ENCODE measurements around the gene PTPRU.

Gene PTPRU

GRCh38 chr1:29365906-29366670, 129.8 kb downstream of the PTPRU start:
- DNase-seq (ENCODE audit: low read depth in 2 of 2), result no peak

DNA sequence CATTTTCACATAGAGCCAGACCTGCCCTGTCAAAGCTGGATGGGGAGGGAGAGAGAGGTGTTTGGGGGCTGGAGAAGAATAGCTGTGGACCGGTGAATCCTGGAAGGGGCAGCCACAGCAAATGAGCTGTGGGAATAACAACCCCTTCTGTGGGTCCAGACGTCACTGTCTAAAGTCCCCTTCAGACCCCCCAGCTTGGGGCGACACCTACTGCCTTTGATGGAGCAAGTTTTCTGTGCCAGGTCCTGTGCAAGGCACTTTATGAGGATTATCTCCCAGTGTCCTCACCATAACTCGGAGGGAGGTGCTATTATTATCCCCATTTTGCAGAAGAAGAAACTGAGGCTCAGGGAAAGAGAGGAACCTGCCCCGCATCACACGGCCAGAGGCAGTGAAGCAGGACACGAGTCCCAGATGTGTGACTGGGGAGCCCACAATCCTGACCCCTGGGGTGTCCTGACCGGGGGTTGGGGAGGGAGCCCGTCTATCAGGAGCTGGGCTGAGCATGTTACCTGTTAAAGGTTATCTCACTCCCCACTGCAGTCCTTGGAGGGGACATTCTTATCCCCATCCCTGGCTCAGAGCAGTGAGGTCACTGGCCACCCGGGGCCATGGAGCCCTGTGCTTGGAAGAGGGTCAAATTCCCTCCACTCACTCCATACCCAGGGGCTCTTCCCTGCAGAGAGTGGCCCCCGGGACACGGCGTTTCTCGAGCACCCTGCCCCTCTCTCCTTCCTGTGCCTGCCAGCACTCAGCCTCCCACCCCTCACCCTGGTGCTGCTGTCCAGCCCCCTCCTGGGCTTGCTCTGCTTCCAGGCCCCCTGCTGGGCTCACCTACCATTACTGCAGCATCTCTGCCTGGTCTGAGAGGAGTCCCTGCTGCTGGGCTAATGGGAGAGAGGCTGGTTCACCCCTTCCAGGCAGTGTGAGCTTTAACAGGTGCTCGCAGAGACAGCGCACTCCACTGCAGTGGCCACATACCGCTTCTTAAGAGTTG, 132.9 kb downstream of the PTPRU start:
- no peak for DNase-seq (ENCODE audit: low read depth in 2 of 2)

DNA sequence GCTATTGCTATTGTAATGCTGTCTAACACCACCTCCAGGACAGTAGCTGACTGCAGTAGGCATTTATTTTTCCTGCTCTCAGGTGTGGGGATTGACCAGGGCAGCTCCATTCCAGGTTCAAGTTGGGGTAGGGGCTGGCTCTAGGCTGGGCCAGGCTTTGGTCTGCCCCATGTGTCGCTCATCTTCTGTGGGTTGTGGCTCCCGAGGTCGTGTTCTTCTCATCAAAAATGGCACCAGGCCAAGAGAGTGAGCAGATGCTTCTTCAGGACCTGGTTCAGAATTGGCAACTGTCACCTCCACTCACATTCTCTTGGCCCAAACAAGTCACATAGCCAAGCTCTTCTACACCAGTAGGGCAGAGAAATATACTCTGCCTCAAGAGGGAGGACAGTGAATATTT, 133.7 kb downstream of the PTPRU start:
- DNase-seq (ENCODE audit: low read depth in 2 of 2), result no peak

- no peak for DNase-seq (ENCODE audit: low read depth in 2 of 2)
Measured at GRCh38 chr1:29371332-29371731, 135.0 kb downstream of the PTPRU start.

DNA sequence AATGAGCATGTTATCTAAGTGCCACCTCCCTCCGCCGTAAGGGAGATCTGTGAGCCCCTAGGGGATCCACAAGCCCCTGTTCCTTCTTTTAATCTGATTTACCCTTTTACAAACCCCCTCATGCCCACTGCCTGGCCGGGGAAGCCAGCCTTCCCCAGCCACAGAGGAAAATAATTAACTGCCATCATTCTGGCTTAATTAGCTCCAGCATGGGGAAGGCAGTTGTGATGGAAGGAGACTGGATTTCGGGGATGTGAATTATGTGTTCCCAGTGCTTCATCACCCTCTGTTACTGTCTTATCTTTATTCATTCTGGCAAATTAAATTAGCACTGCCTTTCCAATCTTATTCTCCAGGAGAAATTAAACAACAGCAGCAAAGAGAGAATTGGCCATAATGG, 135.8 kb downstream of the PTPRU start:
- DNase-seq (ENCODE audit: low read depth in 2 of 2), result no peak
